ENCODE measurements around the gene PGRMC2.

DNA sequence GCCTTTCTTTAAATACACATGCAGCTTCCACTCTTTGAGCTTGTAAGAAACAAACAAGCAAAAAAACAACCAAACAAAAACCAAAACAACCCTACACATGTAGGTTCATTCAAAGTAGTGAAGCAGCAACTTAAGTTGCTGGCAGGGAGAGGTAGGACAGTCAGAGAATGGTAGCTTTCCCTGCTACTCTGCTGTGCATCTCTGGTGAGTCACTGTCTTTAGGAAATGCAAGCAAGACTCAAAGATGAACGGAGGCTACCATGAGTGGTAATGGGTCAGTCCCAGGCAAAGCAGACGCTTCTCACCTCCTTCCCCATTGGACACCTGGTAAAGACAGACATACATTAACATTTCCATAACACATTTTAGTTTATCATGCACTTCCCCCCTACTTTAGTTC is 43.2 kb downstream of the PGRMC2 start:
- no peak for TF ChIP-seq CTCF (IDR thresholded peaks at IDR 0.05)
- TF ChIP-seq ZFX (IDR thresholded peaks at IDR 0.05; ENCODE audit: borderline replicate concordance) = no peak
